SU-DHL-6 (cell line): Measurements from ENCODE around the gene KIAA0040.

Experiments used
- H2AFZ ChIP-seq: fragments of 200-600 bp; sonication (generic); 2 replicates; pipeline ENCODE4 v1.6.1; 2014; ENCODE audit warnings: low read depth, mild to moderate bottlenecking, moderate library complexity, mixed read lengths, antibody characterized with exemption, low read length; ENCODE audit not compliant: severe bottlenecking
- H3F3A ChIP-seq: fragments of 200-600 bp; shearing (Covaris generic); 2 replicates; pipeline ENCODE4 v1.6.0; 2016; ENCODE audit warnings: antibody characterized with exemption, mild to moderate bottlenecking; ENCODE audit not compliant: insufficient read depth
- H3K27ac ChIP-seq: fragments of 200-600 bp; sonication (generic); 2 replicates; pipeline ENCODE4 v1.5.1; 2016; ENCODE audit warnings: low read depth, mild to moderate bottlenecking, low read length, moderate library complexity, mixed read lengths
- H3K27me3 ChIP-seq: fragments of 200-600 bp; sonication (generic), shearing (Covaris generic); 2 replicates; pipeline ENCODE4 v1.6.0; 2014; ENCODE audit warnings: mild to moderate bottlenecking, low read length
- H3K36me3 ChIP-seq: fragments of 200-600 bp; sonication (generic); 2 replicates; pipeline ENCODE4 v1.6.1; 2014; ENCODE audit warnings: mild to moderate bottlenecking, low read length, mixed read lengths
- H3K4me2 ChIP-seq: fragments of 300-600, 200-600 bp; shearing (Covaris generic), sonication (generic); 2 replicates; pipeline ENCODE4 v1.6.0; 2014; ENCODE audit warnings: low read length, low read depth, mild to moderate bottlenecking; ENCODE audit not compliant: poor library complexity, severe bottlenecking
- H3K4me3 ChIP-seq: fragments of 200-600 bp; sonication (generic); 2 replicates; pipeline ENCODE4 v1.5.1; 2014; ENCODE audit warnings: antibody characterized with exemption, low read length, mild to moderate bottlenecking, mixed read lengths; ENCODE audit not compliant: insufficient read depth, poor library complexity, severe bottlenecking
- H3K79me2 ChIP-seq: fragments of 200-600 bp; sonication (generic); 2 replicates; pipeline ENCODE4 v1.6.1; 2014; ENCODE audit warnings: mild to moderate bottlenecking, low read length, moderate library complexity; ENCODE audit not compliant: insufficient read depth
- H3K9ac ChIP-seq: fragments of 200-600 bp; sonication (generic); 2 replicates; pipeline ENCODE4 v1.7.0; 2014; ENCODE audit warnings: mild to moderate bottlenecking, low read length
- H3K9me2 ChIP-seq: fragments of 200-600 bp; sonication (generic); replicated peaks from 2 replicates; pipeline ENCODE4 v1.6.1; 2014; ENCODE audit warnings: low read length; ENCODE audit not compliant: insufficient read depth
- H3K9me3 ChIP-seq: fragments of 200-600 bp; sonication (generic); 2 replicates; pipeline ENCODE4 v1.6.1; 2014; ENCODE audit warnings: low read length, mixed read lengths; ENCODE audit not compliant: insufficient read depth
- H4K20me1 ChIP-seq: fragments of 200-600 bp; sonication (generic); 2 replicates; pipeline ENCODE4 v1.6.1; 2014; ENCODE audit warnings: low read depth, mild to moderate bottlenecking, antibody characterized with exemption, low read length, moderate library complexity, mixed read lengths
- EZH2phosphoT487 ChIP-seq: fragments of 200-600 bp; sonication (generic), shearing (Covaris generic); conservative IDR thresholded peaks from 2 replicates; pipeline ENCODE4 v1.6.1; 2018; ENCODE audit warnings: mild to moderate bottlenecking, antibody characterized with exemption, low read length, moderate library complexity, mixed read lengths
- TF ChIP-seq, protein P1 (sequence below): fragments of 200-600 bp; sonication (generic); IDR thresholded peaks from one replicate; pipeline ENCODE4 v1.5.1; 2017; ENCODE audit warnings: antibody characterized with exemption, mild to moderate bottlenecking, low read length, moderate library complexity; ENCODE audit not compliant: insufficient read depth, poor library complexity, severe bottlenecking

Gene KIAA0040

DNA sequence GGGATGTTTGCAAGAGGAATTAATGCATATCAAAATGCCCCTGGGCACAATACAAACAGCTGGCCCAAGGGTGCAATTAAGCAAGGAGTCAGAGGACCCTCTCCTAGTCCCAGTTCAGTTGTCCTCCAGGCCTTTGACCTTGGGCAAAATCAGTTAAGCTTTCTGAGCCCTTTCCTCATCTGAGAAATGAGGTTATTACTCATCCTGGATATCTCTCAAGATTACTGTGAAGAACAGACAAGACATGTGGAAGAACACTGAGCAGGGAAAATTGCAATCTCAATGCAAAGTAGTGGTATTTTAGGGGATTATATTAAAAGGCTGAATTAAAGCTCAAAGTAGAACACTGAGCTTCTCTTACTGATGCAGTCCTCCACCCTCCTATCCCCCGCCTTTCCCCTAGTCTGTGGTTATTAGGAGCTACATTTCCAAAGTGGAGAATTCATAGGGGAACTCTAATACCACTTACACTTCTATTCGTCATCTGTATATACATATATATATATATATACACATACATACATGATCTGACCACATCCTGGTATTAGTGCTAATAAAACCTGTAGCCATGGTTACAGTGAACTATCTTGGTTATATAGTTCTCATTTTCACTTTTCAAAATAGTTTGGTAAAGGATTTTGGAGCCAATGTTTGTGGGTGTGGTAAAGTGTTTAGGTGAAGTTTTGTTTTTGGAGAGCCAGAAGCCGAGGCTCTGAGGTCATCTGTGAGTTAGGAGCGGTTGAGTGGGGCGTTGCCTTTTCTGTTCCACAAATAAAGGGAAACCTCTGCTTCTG lies 18.1 kb downstream of the KIAA0040 start:
- no peaks in the 10 kb centered on the region for H3K9me3 ChIP-seq
- H3K4me2 ChIP-seq = peak overlapping the region; percentile 30
- H3K4me3 ChIP-seq = no peak overlapping the region

DNA sequence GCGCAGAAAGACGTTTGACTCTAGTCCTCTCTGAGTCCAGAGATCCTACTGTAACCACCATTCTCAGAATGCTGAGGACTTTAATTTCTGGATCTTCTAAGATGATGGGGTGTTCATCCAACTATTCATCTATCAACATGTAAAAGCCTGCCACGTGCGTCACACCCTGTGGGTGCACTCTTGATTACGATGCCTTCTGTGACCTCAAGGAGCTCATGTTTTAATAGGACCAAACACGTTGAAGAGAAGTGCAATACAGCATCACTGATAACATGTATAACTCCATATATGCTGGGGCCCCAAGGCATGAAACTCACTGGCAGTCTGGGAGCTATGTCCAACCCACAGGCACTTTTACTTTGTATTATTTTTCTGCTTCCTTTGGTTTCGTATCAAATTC lies 19.0 kb downstream of the KIAA0040 start:
- Histone ChIP-seq H3K9me2 (no peaks in the 10 kb centered on the region), H4K20me1 (no peaks in the 10 kb centered on the region), H3K79me2 (no peaks in the 10 kb centered on the region), H3K9me3 (no peaks in the 10 kb centered on the region), H3K36me3 (peaks cover 5% of the 10 kb centered on the region), H3K9ac (no peak overlapping the region), H3K4me3 (no peak overlapping the region), H3K27ac (no peak overlapping the region), H3K4me2 (no peak overlapping the region), H2AFZ (no peak overlapping the region), H3F3A (no peaks in the 10 kb centered on the region), H3K27me3 (no peaks in the 10 kb centered on the region)
- TF ChIP-seq, protein P1, sequence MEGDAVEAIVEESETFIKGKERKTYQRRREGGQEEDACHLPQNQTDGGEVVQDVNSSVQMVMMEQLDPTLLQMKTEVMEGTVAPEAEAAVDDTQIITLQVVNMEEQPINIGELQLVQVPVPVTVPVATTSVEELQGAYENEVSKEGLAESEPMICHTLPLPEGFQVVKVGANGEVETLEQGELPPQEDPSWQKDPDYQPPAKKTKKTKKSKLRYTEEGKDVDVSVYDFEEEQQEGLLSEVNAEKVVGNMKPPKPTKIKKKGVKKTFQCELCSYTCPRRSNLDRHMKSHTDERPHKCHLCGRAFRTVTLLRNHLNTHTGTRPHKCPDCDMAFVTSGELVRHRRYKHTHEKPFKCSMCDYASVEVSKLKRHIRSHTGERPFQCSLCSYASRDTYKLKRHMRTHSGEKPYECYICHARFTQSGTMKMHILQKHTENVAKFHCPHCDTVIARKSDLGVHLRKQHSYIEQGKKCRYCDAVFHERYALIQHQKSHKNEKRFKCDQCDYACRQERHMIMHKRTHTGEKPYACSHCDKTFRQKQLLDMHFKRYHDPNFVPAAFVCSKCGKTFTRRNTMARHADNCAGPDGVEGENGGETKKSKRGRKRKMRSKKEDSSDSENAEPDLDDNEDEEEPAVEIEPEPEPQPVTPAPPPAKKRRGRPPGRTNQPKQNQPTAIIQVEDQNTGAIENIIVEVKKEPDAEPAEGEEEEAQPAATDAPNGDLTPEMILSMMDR = no peak
- no peak for TF ChIP-seq EZH2phosphoT487

More for the DNA sequence above, 18.1 kb downstream of the KIAA0040 start:
- H4K20me1 ChIP-seq = no peaks in the 10 kb centered on the region
- no peak overlapping the region for H3K9ac ChIP-seq
- H3K36me3 ChIP-seq = peaks cover 5% of the 10 kb centered on the region
- H3K27me3 ChIP-seq = no peaks in the 10 kb centered on the region
- H3F3A ChIP-seq = no peaks in the 10 kb centered on the region
- peak overlapping the region; percentile 13; the same call in 1 of the 2 replicates for H3K27ac ChIP-seq
- no peaks in the 10 kb centered on the region; the same call in 1 of the 2 replicates for H3K79me2 ChIP-seq
- TF ChIP-seq, protein P1 = no peak
- TF ChIP-seq EZH2phosphoT487 = no peak
- no peak overlapping the region for H2AFZ ChIP-seq
- H3K9me2 ChIP-seq = no peaks in the 10 kb centered on the region

DNA sequence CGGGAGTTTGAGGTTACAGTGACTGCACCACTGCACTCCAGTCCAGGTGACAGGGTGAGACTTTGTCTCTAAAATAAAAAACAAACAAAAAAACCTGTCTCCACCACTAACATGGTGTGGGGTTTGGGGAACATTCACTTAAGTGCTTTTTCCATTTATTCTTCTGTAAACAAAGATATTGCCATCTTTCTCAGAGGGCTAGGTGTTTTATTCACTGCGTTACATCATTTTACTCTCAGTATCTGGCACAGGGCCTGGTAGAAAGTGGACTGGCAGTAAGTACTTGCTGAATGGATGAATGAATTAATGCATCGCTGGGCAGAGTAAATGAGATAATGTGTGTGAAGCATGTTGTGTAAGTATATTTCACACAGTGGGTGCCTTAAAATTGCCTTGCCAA lies 20.1 kb downstream of the KIAA0040 start:
- Histone ChIP-seq H4K20me1 (no peaks in the 10 kb centered on the region), H3K9ac (no peak overlapping the region), H3K9me2 (no peaks in the 10 kb centered on the region), H3K27ac (no peak overlapping the region), H3K4me2 (no peak overlapping the region), H3K9me3 (no peaks in the 10 kb centered on the region), H3K36me3 (peaks cover 5% of the 10 kb centered on the region), H3K27me3 (no peaks in the 10 kb centered on the region), H3K4me3 (no peak overlapping the region), H2AFZ (no peak overlapping the region), H3K79me2 (no peaks in the 10 kb centered on the region), H3F3A (no peaks in the 10 kb centered on the region)
- TF ChIP-seq, protein P1 = no peak
- no peak for TF ChIP-seq EZH2phosphoT487
